Esophagus squamous epithelium (tissue), 5 donors: Measurements from ENCODE around the gene DHRS2. TPM values are rescaled to one million over a fixed set of nuclear protein-coding genes. Genes with fewer than 3 reads are reported as not detected.
"Not testable (repeated sequence)": the region's sequence is repeated elsewhere in the genome, so short reads cannot be mapped to it uniquely, and the experiment has no call there.

Experiments used
- DNase-seq: peaks from one replicate; lab custom pipeline; 2025; lab: John Stamatoyannopoulos, UW
- H3K27ac ChIP-seq, 4 donors: fragments of 200-600 bp; sonication (generic); one replicate each; pipeline ENCODE4 v1.5.1; 2016 to 2019; ENCODE audit warnings: mild to moderate bottlenecking in 1 of 4
- H3K27me3 ChIP-seq, 4 donors: fragments of 200-600 bp; sonication (generic); 1 replicate in 3 of 4; 2 replicates in 1 of 4; pipeline versions ENCODE4 v1.5.1 to v1.6.0; 2017 to 2021; ENCODE audit warnings: antibody characterized with exemption in 1 of 4
- H3K36me3 ChIP-seq, 3 donors: fragments of 200-600 bp; sonication (generic); one replicate each; pipeline ENCODE4 v1.5.1; 2016 to 2019
- H3K4me1 ChIP-seq, 3 donors: fragments of 200-600 bp; sonication (generic); one replicate each; pipeline ENCODE4 v1.5.1; 2017 to 2019
- H3K4me3 ChIP-seq, 4 donors: fragments of 200-600 bp; sonication (generic); 1 replicate in 3 of 4; 2 replicates in 1 of 4; pipeline ENCODE4 v1.5.1; 2016 to 2019; ENCODE audit warnings: mild to moderate bottlenecking in 2 of 4, moderate library complexity in 1 of 4
- H3K9me3 ChIP-seq, 3 donors: fragments of 200-600 bp; sonication (generic); one replicate each; pipeline ENCODE4 v1.5.1; 2016 to 2019
- POLR2A ChIP-seq, 4 donors: fragments of 450-650 bp; IDR thresholded peaks; one replicate each; pipeline ENCODE4 v1.6.1; 2017; ENCODE audit warnings: antibody characterized with exemption in 4 of 4, mild to moderate bottlenecking in 4 of 4, moderate library complexity in 3 of 4
- WGBS, 2 donors: methylation state at CpG; one replicate each; pipeline ENCODE4 v1.1.5; 2018; 5-methylcytosine and 5-hydroxymethylcytosine counted together
- intact Hi-C: fragments of 100-400 bp; cut with DNase I; formaldehyde crosslinking; loops from one replicate; pipeline ENCODE4 v1.15.0; 2022
- total RNA-seq, 4 donors: library from RNA; depleted of rRNA; stranded (reverse); fragments of >200 nt; gene quantifications; one replicate each; pipeline ENCODE4 v1.1.0, GENCODE V29; 2016
- TF ChIP-seq, protein P1 (sequence below), 6 experiments: fragments of 450-650 bp in 4 of 6; fragments of 200-600 bp in 2 of 6; sonication (generic) in 2 of 6; IDR thresholded peaks; one replicate each; pipeline ENCODE4 v1.5.1; 2016 to 2019; ENCODE audit warnings: antibody characterized with exemption in 6 of 6, mild to moderate bottlenecking in 4 of 6, moderate library complexity in 4 of 6
- donor health status: DM: yes; HTN: yes; CAD: no.

Gene DHRS2
- total RNA-seq, 4 donors from 2014 or later: 0.19 to 0.31 TPM; not detected in 2

DNA sequence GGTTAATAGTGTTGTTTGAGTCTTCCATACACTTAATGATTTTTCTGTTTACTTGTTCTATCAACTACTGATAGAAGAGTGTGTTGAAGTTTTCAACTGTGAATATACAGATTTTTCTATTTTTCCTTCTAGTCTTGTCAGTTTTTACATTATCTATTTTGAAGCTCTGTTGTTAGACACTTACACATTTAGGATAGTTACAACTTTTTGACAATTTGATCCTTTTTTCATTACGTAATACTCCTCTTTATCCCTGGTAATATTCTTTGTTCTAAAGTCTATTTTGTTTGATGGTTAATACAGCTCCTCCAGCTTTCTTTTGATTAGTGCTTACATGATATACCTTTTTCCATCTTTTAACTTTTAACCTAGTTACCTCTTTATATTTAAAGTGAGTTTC is 45.2 kb downstream of the DHRS2 start:
- TF ChIP-seq, protein P1, sequence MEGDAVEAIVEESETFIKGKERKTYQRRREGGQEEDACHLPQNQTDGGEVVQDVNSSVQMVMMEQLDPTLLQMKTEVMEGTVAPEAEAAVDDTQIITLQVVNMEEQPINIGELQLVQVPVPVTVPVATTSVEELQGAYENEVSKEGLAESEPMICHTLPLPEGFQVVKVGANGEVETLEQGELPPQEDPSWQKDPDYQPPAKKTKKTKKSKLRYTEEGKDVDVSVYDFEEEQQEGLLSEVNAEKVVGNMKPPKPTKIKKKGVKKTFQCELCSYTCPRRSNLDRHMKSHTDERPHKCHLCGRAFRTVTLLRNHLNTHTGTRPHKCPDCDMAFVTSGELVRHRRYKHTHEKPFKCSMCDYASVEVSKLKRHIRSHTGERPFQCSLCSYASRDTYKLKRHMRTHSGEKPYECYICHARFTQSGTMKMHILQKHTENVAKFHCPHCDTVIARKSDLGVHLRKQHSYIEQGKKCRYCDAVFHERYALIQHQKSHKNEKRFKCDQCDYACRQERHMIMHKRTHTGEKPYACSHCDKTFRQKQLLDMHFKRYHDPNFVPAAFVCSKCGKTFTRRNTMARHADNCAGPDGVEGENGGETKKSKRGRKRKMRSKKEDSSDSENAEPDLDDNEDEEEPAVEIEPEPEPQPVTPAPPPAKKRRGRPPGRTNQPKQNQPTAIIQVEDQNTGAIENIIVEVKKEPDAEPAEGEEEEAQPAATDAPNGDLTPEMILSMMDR (IDR thresholded peaks at IDR 0.05): no peak
- no peak for TF ChIP-seq POLR2A (IDR thresholded peaks at IDR 0.05)
- no peaks in the 10 kb centered on the region for H3K4me1 ChIP-seq
- no peaks in the 10 kb centered on the region for H3K9me3 ChIP-seq
- no peak overlapping the region for H3K27ac ChIP-seq
- peaks cover 0 to 26% (median 0%) of the 10 kb centered on the region in 4 donors for H3K27me3 ChIP-seq
- H3K36me3 ChIP-seq: no peaks in the 10 kb centered on the region
- intact Hi-C loops: no loop called here
- H3K4me3 ChIP-seq: no peak overlapping the region
- WGBS, 2 donors: 65 to 72% methylated on average over 1 of the region's 1 CpG
- no peak for DNase-seq

DNA sequence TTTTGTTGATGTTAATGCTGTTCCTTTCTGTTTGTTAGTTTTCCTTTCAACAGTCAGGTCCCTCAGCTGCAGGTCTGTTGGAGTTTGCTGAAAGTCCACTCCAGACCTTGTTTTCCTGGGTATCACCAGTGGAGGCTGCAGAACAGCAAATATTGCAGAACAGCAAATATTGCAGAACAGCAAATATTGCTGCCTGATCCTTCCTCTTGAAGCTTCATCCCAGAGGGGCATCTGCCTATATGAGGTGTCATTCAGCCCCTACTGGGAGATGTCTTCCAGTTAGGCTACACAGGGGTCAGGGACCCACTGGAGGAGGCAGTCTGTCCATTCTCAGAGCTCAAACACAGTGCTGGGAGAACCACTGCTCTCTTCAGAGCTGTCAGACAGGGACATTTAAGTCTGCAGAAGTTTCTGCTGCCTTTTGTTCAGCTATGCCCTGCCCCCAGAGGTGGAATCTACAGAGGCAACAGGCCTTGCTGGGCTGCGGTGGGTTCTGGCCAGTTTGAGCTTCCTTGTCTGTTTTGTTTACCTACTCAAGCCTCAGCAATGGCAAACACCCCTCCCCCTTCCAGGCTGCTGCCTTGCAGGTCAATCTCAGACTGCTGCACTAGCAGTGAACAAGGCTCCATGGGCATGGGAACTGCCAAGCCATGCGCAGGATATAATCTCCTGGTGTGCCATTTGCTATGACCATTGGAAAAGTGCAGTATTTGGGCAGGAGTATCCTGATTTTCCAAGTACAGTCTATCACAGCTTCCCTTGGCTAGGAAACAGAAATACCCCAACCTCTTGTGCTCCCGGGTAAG is 53.7 kb downstream of the DHRS2 start:
- H3K9me3 ChIP-seq, H3K27ac ChIP-seq, intact Hi-C loops, DNase-seq, H3K4me3 ChIP-seq, H3K36me3 ChIP-seq: not testable (repeated sequence)
- WGBS, 2 donors: 88 to 100% methylated on average over 1 to 3 of the region's 3 CpGs
- Histone ChIP-seq H3K4me1 (peaks cover 2 to 15% (median 10%) of the 10 kb centered on the region in 3 donors), H3K27me3 (peaks cover 0 to 32% (median 0%) of the 10 kb centered on the region in 4 donors)

DNA sequence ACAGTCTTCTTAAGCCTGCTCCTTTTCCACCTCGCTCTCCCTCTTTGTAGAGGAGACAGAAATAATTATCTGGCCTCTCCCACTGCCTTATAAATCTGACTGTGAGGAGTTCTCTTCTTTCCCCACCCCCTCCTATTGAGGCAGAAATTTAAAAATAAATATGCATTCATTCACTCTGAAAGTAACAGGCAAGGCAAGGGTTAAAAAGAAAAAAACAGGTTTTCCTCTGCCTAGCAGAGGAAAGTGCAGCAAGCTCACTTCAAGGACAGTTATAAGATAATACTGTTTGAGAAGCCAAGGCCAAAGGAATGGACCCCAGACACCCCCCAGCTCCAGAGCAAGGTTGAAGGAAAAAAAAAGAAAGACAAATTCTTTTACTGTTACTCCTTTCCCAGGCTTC is 56.3 kb downstream of the DHRS2 start:
- intact Hi-C loops: no loop called here
- 64 to 100% methylated on average over 1 of the region's 1 CpG for WGBS, 2 donors
- H3K36me3 ChIP-seq: no peaks in the 10 kb centered on the region
- no peak overlapping the region for H3K4me3 ChIP-seq
- H3K9me3 ChIP-seq: peaks cover 0 to 10% (median 0%) of the 10 kb centered on the region in 3 donors
- DNase-seq: no peak
- TF ChIP-seq, protein P1 (IDR thresholded peaks at IDR 0.05): no peak
- no peak for TF ChIP-seq POLR2A (IDR thresholded peaks at IDR 0.05)
- H3K27me3 ChIP-seq: peaks cover 0 to 38% (median 0%) of the 10 kb centered on the region in 4 donors
- peaks cover 9 to 26% (median 14%) of the 10 kb centered on the region in 3 donors for H3K4me1 ChIP-seq
- H3K27ac ChIP-seq: no peak overlapping the region

DNA sequence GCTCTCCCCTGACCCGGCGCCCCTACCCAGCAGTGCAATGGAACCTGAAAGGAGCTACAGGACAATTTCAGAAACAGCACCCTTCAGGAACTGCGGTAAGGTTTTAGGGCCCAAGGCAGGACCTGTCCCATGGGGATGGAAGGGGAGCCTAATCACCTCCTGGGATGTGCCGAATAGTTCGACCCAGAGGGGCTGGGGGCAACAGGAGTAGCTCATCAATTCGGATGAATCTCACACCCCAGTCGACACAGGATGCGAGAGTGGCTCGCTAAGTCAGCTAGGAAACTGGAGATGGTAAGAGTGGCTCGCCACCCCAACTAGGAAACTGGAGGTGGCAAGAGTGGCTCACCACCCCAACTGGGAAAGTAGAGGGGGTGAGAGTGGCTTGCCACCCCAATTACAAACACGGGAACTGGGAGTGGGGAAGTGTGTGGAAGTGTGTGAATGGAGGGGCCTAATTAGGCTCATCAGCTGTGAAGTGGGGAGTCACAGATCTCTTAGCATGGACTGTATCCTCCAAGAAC is 57.1 kb downstream of the DHRS2 start:
- intact Hi-C loops: no loop called here
- Histone ChIP-seq H3K4me3 (no peak overlapping the region), H3K4me1 (peaks cover 9 to 26% (median 14%) of the 10 kb centered on the region in 3 donors), H3K27ac (no peak overlapping the region), H3K36me3 (no peaks in the 10 kb centered on the region), H3K9me3 (peaks cover 0 to 10% (median 0%) of the 10 kb centered on the region in 3 donors), H3K27me3 (peaks cover 0 to 41% (median 0%) of the 10 kb centered on the region in 4 donors)
- 91 to 100% methylated on average over 3 to 8 of the region's 11 CpGs for WGBS, 2 donors
- TF ChIP-seq, protein P1 (IDR thresholded peaks at IDR 0.05): no peak
- TF ChIP-seq POLR2A (IDR thresholded peaks at IDR 0.05): no peak
- no peak for DNase-seq

DNA sequence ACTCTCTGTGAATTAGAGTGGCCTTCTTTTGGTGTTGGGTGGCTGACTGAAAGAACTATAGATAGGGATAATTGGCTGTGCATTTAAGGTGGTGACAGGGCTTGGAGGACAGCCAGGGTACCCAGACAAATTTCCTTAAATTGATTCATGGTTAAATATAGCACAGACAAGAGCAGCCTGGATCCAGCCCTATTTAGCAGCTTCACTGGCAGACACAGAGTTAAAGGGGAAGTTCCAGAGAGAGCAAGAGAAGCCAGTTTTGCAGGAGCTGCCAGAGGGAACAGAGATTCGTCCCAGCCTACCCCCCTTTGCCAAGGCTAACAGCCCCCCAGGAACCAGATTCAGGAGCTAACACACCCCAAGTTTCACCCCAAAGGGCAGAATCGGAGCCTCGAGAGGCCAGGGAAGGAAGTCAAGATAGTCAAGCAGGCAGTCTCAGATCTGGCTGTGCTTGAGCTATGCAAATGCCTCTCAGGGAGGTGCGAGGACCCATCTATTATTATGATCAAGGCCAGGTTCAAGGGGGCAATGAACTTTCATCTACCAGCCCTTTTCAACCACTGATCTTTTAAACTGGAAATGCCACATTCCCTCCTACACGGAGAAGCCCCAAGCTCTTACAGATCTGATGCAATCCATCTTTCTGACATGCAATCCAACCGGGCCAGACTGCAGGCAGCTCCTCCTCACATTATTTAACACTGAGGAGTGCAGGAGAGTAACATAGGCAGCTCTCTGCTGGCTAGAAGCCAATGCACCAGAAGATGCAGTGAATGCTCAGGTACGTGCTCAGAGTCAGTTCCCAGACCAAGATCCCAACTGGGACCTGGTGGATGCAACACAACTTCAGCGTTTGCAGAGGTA is 58.2 kb downstream of the DHRS2 start:
- Histone ChIP-seq H3K4me1 (peaks cover 9 to 26% (median 14%) of the 10 kb centered on the region in 3 donors), H3K27ac (no peak overlapping the region), H3K27me3 (peaks cover 0 to 42% (median 0%) of the 10 kb centered on the region in 4 donors), H3K36me3 (no peaks in the 10 kb centered on the region), H3K4me3 (peak overlapping the region in 1 of 4 donors; percentile 19), H3K9me3 (peaks cover 0 to 10% (median 0%) of the 10 kb centered on the region in 3 donors)
- WGBS, 2 donors: 0 to 10% methylated on average over 8 of the region's 8 CpGs
- no peak for DNase-seq
- intact Hi-C loops: no loop called here
- TF ChIP-seq, protein P1 (IDR thresholded peaks at IDR 0.05): no peak
- TF ChIP-seq POLR2A (IDR thresholded peaks at IDR 0.05): no peak
